Spleen (tissue), 11 donors: ENCODE measurements around the gene NUDT16L1. TPM values are rescaled to one million over a fixed set of nuclear protein-coding genes. Genes with fewer than 3 reads are reported as not detected.

ENCODE experiments used
- DNase-seq: peaks from one replicate; pipeline ENCODE4 v3.0.0-alpha.2; 2020
- H3K27ac ChIP-seq, 8 donors: fragments of 200-600 bp; sonication (generic) in 7 of 8; 1 replicate in 4 of 8; 2 replicates in 4 of 8; pipeline versions ENCODE4 v1.5.0 to v1.8.0; 2016 to 2021; ENCODE audit warnings: inconsistent platforms in 4 of 8, mild to moderate bottlenecking in 4 of 8, moderate library complexity in 1 of 8
- H3K27me3 ChIP-seq, 7 donors: fragments of 200-600 bp; sonication (generic) in 6 of 7; replicated peaks in 1 of 7; 1 replicate in 4 of 7; 2 replicates in 3 of 7; pipeline versions ENCODE4 v1.5.0 to v1.8.0; 2016 to 2021; ENCODE audit warnings: inconsistent platforms in 3 of 7, mild to moderate bottlenecking in 1 of 7
- H3K36me3 ChIP-seq, 6 donors: fragments of 200-600 bp; sonication (generic) in 5 of 6; 1 replicate in 4 of 6; 2 replicates in 2 of 6; pipeline versions ENCODE4 v1.5.0 to v1.8.0; 2016 to 2021; ENCODE audit warnings: inconsistent platforms in 2 of 6
- H3K4me1 ChIP-seq, 6 donors: fragments of 200-600 bp; sonication (generic) in 5 of 6; 1 replicate in 3 of 6; 2 replicates in 3 of 6; pipeline versions ENCODE4 v1.5.0 to v1.8.0; 2016 to 2021; ENCODE audit warnings: inconsistent platforms in 3 of 6
- H3K4me3 ChIP-seq, 8 donors: fragments of 200-600 bp; sonication (generic) in 7 of 8; 1 replicate in 4 of 8; 2 replicates in 4 of 8; pipeline versions ENCODE4 v1.5.0 to v1.8.0; 2016 to 2021; ENCODE audit warnings: inconsistent platforms in 4 of 8, mild to moderate bottlenecking in 4 of 8, moderate library complexity in 2 of 8
- H3K9me3 ChIP-seq, 8 donors: fragments of 200-600 bp; sonication (generic) in 7 of 8; 1 replicate in 4 of 8; 2 replicates in 4 of 8; pipeline versions ENCODE4 v1.5.0 to v1.8.0; 2016 to 2021; ENCODE audit warnings: inconsistent platforms in 4 of 8
- POLR2A ChIP-seq, 3 donors: fragments of 450-650 bp; IDR thresholded peaks; one replicate each; pipeline ENCODE4 v1.5.1; 2017; ENCODE audit warnings: antibody characterized with exemption in 3 of 3, mild to moderate bottlenecking in 1 of 3
- POLR2AphosphoS5 ChIP-seq, 3 donors: sonication (generic); formaldehyde crosslinking; IDR thresholded peaks; one replicate each; pipeline ENCODE4 v1.5.1; 2017; ENCODE audit warnings: antibody characterized with exemption in 3 of 3
- WGBS, 5 donors: extraction: QIAGEN DNeasy Blood & Tissue Kit in 3 of 5; methylation state at CpG; one replicate each; pipeline versions ENCODE4 v1.1.5 to v1.1.7; 2013 to 2018; 5-methylcytosine and 5-hydroxymethylcytosine counted together
- intact Hi-C: fragments of 100-400 bp; cut with DNase I; formaldehyde crosslinking; loops from one replicate; pipeline ENCODE4 v1.15.0; 2023; ENCODE audit warnings: low total_unique reads
- polyA plus RNA-seq, 3 donors: library from polyadenylated mRNA; stranded (reverse); fragments of 200-250 nt; gene quantifications; one replicate each; pipeline ENCODE4 v1.2.1, GENCODE V29; 2013
- total RNA-seq, 7 donors: library from RNA; depleted of rRNA in 3 of 7; stranded (reverse); fragments of >200 nt in 3 of 7; fragmentation: NEBNext Ultra II Directional in 4 of 7; extraction: Animal tissue kit (Norgen Biotek cat#: 25700) in 4 of 7; gene quantifications; one replicate each; pipeline versions ENCODE4 v1.1.0 to v1.2.1, GENCODE V29; 2016 to 2021
- TF ChIP-seq, protein P1 (sequence below), 11 experiments: fragments of 200-600 bp in 7 of 11; fragments of 450-650 bp in 4 of 11; sonication (generic) in 4 of 11; IDR thresholded peaks in 8 of 11; conservative IDR thresholded peaks in 3 of 11; 1 replicate in 7 of 11; 2 replicates in 4 of 11; pipeline versions ENCODE4 v1.4.0 to v1.8.0; 2016 to 2021; ENCODE audit warnings: antibody characterized with exemption in 11 of 11, inconsistent platforms in 4 of 11, mild to moderate bottlenecking in 1 of 11
- donor health status: healthy with polysubstance abuse.
- donor health status: DM: no; HTN: no; CAD: no; lungs with moderate emphysema.
- donor health status: DM: no; HTN: no; CAD: no.
- donor health status: Bipolar disorder and iron deficiency.
- donor health status: healthy.
- donor health status: DM: no; HTN: no; CAD: no.
- donor health status: DM: yes; HTN: yes; CAD: no.

Gene NUDT16L1
- total and polyA plus RNA-seq, 10 donors = 26.2 to 47.2 (median 29.4) TPM

DNA sequence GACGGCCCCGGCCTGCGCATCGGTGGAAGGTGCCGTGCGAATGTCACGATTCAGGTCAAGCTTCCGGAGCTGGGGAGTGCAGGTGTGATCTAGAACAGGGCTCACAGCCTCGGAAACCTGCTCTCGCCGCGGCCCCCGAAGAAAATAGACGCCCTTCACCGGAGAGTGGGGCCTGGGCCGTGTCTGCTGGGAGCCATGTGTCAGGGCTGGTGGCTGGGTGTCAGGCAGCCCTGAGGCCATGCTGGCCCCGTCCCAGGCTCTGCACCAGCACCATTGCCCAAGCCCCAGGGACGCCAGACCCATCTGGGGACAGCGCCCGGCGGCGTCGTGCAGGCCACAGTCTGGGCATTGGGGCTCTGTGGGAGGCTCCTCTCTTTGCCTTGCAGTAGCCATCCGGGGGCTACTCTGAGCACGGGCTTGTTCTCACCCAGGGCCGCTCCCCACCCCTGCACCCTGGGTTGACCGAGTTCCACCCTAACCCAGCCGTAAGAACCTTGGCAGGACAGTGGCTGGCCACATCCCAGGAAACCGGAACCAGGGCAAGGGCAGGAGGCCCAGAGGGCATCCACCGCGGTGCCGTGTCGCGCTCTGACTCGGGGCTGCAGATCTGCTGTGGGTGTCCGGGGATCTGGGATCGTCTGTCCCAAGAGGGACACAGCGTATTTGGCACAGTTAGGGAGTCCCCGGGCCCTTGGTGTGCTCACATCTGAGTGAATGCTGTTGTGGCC, 5.3 kb upstream of the NUDT16L1 start:
- 83 to 91% (median 87%) methylated on average over 15 to 39 of the region's 39 CpGs for WGBS, 5 donors
- H3K36me3 ChIP-seq = peaks cover 0 to 76% (median 63%) of the 10 kb centered on the region in 6 donors
- peak; percentile 79 for DNase-seq

DNA sequence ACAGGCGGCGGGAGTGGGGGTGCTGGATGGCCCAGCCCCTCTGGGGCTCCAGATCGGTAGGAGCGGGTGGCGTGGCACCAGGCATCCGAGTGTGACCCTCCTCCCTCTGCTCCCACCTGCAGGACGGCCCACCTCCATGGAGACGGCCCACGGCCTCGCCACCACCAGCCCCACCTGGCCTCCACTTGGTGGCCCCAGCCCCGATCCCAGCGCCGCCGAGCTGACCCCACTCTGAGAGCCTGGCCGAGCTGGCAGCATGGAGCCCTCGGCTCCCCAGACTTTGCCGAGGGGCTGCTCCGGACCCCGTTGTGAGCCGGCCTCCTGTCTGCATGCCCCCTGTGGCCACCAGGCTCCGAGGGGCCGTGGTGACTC, 4.7 kb upstream of the NUDT16L1 start:
- peak overlapping the region in 5 of 8 donors; percentile 17 to 94 (median 27) for H3K27ac ChIP-seq
- H3K4me3 ChIP-seq = no peak overlapping the region
- 88 to 94% (median 93%) methylated on average over 12 to 22 of the region's 22 CpGs for WGBS, 5 donors
- no peaks in the 10 kb centered on the region for H3K27me3 ChIP-seq
- TF ChIP-seq POLR2A (IDR thresholded peaks at IDR 0.05) = no peak
- TF ChIP-seq, protein P1, sequence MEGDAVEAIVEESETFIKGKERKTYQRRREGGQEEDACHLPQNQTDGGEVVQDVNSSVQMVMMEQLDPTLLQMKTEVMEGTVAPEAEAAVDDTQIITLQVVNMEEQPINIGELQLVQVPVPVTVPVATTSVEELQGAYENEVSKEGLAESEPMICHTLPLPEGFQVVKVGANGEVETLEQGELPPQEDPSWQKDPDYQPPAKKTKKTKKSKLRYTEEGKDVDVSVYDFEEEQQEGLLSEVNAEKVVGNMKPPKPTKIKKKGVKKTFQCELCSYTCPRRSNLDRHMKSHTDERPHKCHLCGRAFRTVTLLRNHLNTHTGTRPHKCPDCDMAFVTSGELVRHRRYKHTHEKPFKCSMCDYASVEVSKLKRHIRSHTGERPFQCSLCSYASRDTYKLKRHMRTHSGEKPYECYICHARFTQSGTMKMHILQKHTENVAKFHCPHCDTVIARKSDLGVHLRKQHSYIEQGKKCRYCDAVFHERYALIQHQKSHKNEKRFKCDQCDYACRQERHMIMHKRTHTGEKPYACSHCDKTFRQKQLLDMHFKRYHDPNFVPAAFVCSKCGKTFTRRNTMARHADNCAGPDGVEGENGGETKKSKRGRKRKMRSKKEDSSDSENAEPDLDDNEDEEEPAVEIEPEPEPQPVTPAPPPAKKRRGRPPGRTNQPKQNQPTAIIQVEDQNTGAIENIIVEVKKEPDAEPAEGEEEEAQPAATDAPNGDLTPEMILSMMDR (IDR thresholded peaks at IDR 0.05 in 8 of 11, conservative IDR thresholded peaks at IDR 0.05 in 3 of 11) = no peak
- no peak for TF ChIP-seq POLR2AphosphoS5 (IDR thresholded peaks at IDR 0.05)
- intact Hi-C loops = no loop called here
- DNase-seq = peak; percentile 80
- H3K36me3 ChIP-seq = peaks cover 0 to 70% (median 58%) of the 10 kb centered on the region in 6 donors
- peaks cover 10 to 68% (median 53%) of the 10 kb centered on the region in 6 donors for H3K4me1 ChIP-seq
- no peaks in the 10 kb centered on the region for H3K9me3 ChIP-seq

More for the DNA sequence above, 5.3 kb upstream of the NUDT16L1 start:
- Histone ChIP-seq H3K27ac (peak overlapping the region in 4 of 8 donors; percentile 17 to 94 (median 36)), H3K4me1 (peaks cover 10 to 73% (median 55%) of the 10 kb centered on the region in 6 donors), H3K4me3 (no peak overlapping the region), H3K9me3 (no peaks in the 10 kb centered on the region), H3K27me3 (no peaks in the 10 kb centered on the region)
- TF ChIP-seq POLR2A (IDR thresholded peaks at IDR 0.05) = no peak
- TF ChIP-seq POLR2AphosphoS5 (IDR thresholded peaks at IDR 0.05) = peak; percentile 24 to 67 (median 58)
- intact Hi-C loops = no loop called here

- Histone ChIP-seq H3K4me3 (no peak overlapping the region), H3K4me1 (peaks cover 10 to 65% (median 54%) of the 10 kb centered on the region in 6 donors), H3K9me3 (no peaks in the 10 kb centered on the region), H3K27ac (peak overlapping the region in 5 of 8 donors; percentile 17 to 94 (median 27)), H3K27me3 (no peaks in the 10 kb centered on the region), H3K36me3 (peaks cover 0 to 65% (median 53%) of the 10 kb centered on the region in 6 donors)
- intact Hi-C loops = no loop called here
- 77 to 90% (median 84%) methylated on average over 20 to 21 of the region's 21 CpGs for WGBS, 5 donors
- DNase-seq = peak; percentile 77
- TF ChIP-seq POLR2AphosphoS5 (IDR thresholded peaks at IDR 0.05) = peak in 2 of 3 donors; percentile 56 to 72
- TF ChIP-seq, protein P1 (IDR thresholded peaks at IDR 0.05 in 8 of 11, conservative IDR thresholded peaks at IDR 0.05 in 3 of 11) = no peak
Observed at GRCh38 chr16:4689091-4689671, 4.2 kb upstream of the NUDT16L1 start.

DNA sequence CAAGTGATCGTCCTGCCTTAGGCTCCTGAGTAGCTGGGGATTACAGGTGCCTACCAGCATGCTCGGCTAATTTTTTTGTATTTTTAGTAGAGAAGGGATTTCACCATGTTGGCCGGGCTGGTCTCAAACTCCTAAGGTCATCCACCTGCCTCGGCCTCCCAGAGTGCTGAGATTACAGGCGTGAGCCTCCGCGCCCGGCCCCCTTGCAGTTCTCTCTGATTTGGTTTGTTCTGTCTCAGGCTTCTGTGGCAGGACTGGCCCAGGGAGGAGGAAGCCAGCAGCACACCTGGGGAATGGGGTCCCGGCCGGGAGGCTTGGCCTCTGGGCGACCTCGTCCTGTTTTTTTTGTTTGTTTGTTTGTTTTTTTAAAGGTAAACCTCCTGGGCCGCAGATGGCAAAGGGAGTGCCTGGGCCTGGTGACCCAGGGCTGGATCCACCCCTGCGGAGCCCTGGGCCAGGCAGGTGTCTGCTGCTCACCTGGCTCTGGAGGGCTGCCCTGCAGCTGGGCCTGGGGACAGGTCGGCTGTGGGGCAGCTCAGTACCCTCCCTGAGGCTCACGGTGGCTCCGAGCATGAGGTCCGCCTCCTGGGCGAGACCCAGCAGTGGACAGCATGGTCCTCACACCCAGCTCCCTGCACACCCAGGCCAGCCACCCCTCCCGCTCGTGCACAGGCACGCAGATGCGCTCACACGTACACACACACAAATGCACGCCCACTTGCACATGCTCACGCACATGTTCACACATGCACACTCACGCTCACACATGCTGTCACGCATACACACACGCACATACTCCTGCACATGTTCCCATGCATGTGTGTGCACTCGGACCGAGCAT, 3.3 kb upstream of the NUDT16L1 start:
- intact Hi-C loops = no loop called here
- Histone ChIP-seq H3K9me3 (no peaks in the 10 kb centered on the region), H3K4me1 (peaks cover 14 to 71% (median 60%) of the 10 kb centered on the region in 6 donors), H3K36me3 (peaks cover 0 to 60% (median 45%) of the 10 kb centered on the region in 6 donors), H3K27ac (peak overlapping the region in 4 of 8 donors; percentile 25 to 95 (median 76)), H3K4me3 (no peak overlapping the region), H3K27me3 (no peaks in the 10 kb centered on the region)
- peak; percentile 76 for DNase-seq
- peak in 2 of 3 donors; percentile 7 to 47 for TF ChIP-seq POLR2AphosphoS5 (IDR thresholded peaks at IDR 0.05)
- TF ChIP-seq, protein P1 (IDR thresholded peaks at IDR 0.05 in 8 of 11, conservative IDR thresholded peaks at IDR 0.05 in 3 of 11) = no peak
- 80 to 93% (median 83%) methylated on average over 28 to 31 of the region's 31 CpGs for WGBS, 5 donors
